HepG2 (cell line): ENCODE measurements around the gene NELFCD. TPM values are rescaled to one million over a fixed set of nuclear protein-coding genes. Genes with fewer than 3 reads are reported as not detected.

ENCODE experiments used
- ESRRA ChIP-seq: sonication (generic); formaldehyde crosslinking; IDR thresholded peaks from 2 replicates; pipeline ENCODE4 v1.5.1; 2020; ENCODE audit warnings: mild to moderate bottlenecking, low read depth, missing genetic modification reagents
- HNRNPUL1 ChIP-seq: fragments of 200-400 bp; formaldehyde crosslinking; IDR thresholded peaks from 2 replicates; pipeline ENCODE4 v1.6.1; 2017; ENCODE audit warnings: low read depth, mild to moderate bottlenecking, low read length, moderate library complexity
- HOXA5 ChIP-seq: sonication (generic); formaldehyde crosslinking; IDR thresholded peaks from 2 replicates; pipeline ENCODE4 v1.4.0; 2020; ENCODE audit warnings: missing genetic modification reagents
- KMT2B ChIP-seq: IDR thresholded peaks from 2 replicates; pipeline ENCODE4 v1.6.1; 2016; ENCODE audit warnings: missing genetic modification reagents, missing compliant biosample characterization
- MIER2 ChIP-seq: IDR thresholded peaks from 2 replicates; pipeline ENCODE4 v1.6.1; 2016; ENCODE audit warnings: missing biosample characterization, missing genetic modification reagents
- PTBP1 ChIP-seq: fragments of 200-400 bp; formaldehyde crosslinking; IDR thresholded peaks from 2 replicates; pipeline ENCODE4 v1.6.1; 2018; ENCODE audit warnings: low read length, low read depth; ENCODE audit not compliant: poor library complexity, severe bottlenecking
- RFX3 ChIP-seq: IDR thresholded peaks from 2 replicates; pipeline ENCODE4 v1.6.1; 2016; ENCODE audit warnings: missing biosample characterization, missing genetic modification reagents
- SMAD9 ChIP-seq: sonication (generic); formaldehyde crosslinking; IDR thresholded peaks from 2 replicates; pipeline ENCODE4 v1.5.1; 2020; ENCODE audit warnings: mild to moderate bottlenecking, missing genetic modification reagents
- SP4 ChIP-seq: sonication (generic); formaldehyde crosslinking; IDR thresholded peaks from 2 replicates; pipeline ENCODE4 v1.8.1; 2023; ENCODE audit warnings: mild to moderate bottlenecking, missing genetic modification reagents
- TBX2 ChIP-seq: sonication (generic); formaldehyde crosslinking; IDR thresholded peaks from 2 replicates; pipeline ENCODE4 v1.5.0; 2020; ENCODE audit warnings: missing genetic modification reagents, mild to moderate bottlenecking, borderline replicate concordance
- ZBTB21 ChIP-seq: sonication (generic); formaldehyde crosslinking; IDR thresholded peaks from 2 replicates; pipeline ENCODE4 v1.4.0; 2020; ENCODE audit warnings: missing genetic modification reagents
- ZNF142 ChIP-seq: sonication (generic); formaldehyde crosslinking; IDR thresholded peaks from 2 replicates; pipeline ENCODE4 v1.4.0; 2020; ENCODE audit warnings: missing genetic modification reagents
- ZNF446 ChIP-seq: sonication (generic); formaldehyde crosslinking; IDR thresholded peaks from 2 replicates; pipeline ENCODE4 v1.5.0; 2020; ENCODE audit warnings: mild to moderate bottlenecking, missing genetic modification reagents
- ZNF598 ChIP-seq: sonication (generic); formaldehyde crosslinking; IDR thresholded peaks from 2 replicates; pipeline ENCODE4 v1.5.1; 2020; ENCODE audit warnings: mild to moderate bottlenecking, missing genetic modification reagents, borderline replicate concordance
- ZNF713 ChIP-seq: sonication (generic); formaldehyde crosslinking; IDR thresholded peaks from 2 replicates; pipeline ENCODE4 v1.4.0; 2020; ENCODE audit warnings: mild to moderate bottlenecking, missing genetic modification reagents
- ZNF746 ChIP-seq: sonication (generic); formaldehyde crosslinking; IDR thresholded peaks from 2 replicates; pipeline ENCODE4 v1.8.0; 2022; ENCODE audit warnings: mild to moderate bottlenecking, missing genetic modification reagents
- ZNF776 ChIP-seq: sonication (generic); formaldehyde crosslinking; IDR thresholded peaks from 2 replicates; pipeline ENCODE4 v1.4.0; 2020; ENCODE audit warnings: mild to moderate bottlenecking, missing genetic modification reagents
- ZNF83 ChIP-seq: sonication (generic); formaldehyde crosslinking; IDR thresholded peaks from 2 replicates; pipeline ENCODE4 v1.4.0; 2020; ENCODE audit warnings: missing genetic modification reagents, mild to moderate bottlenecking, borderline replicate concordance
- polyA plus RNA-seq, 8 experiments: library from polyadenylated mRNA; depleted of rRNA in 3 of 8; stranded (reverse) in 7 of 8; unstranded in 1 of 8; fragments of >200 nt; fragmentation: Illumina TruSeq in 4 of 8; extraction: Trizol in 4 of 8; gene quantifications; 2 replicates each; pipeline versions ENCODE4 v1.2.1 to v1.2.3, GENCODE V29; 2011 to 2016; ENCODE audit warnings: low read depth in 4 of 8, missing spikeins in 1 of 8, mixed read lengths in 1 of 8; ENCODE audit not compliant: insufficient read depth in 1 of 8
- total RNA-seq, 5 experiments: library from RNA; depleted of rRNA; stranded (reverse); fragments of >200 nt; fragmentation: Illumina TruSeq; extraction: Trizol; gene quantifications; 2 replicates each; pipeline ENCODE4 v1.2.3, GENCODE V29; 2016; ENCODE audit warnings: low read depth in 1 of 5
- TF ChIP-seq, protein P1 (sequence below): sonication (generic); formaldehyde crosslinking; conservative IDR thresholded peaks from 2 replicates; pipeline ENCODE4 v1.4.0; 2020; ENCODE audit warnings: missing genetic modification reagents

NELFCD gene
- total and polyA plus RNA-seq, 2 of the 13 experiments (the other 11 are each of a cell fraction or from before 2014, with no cell fraction given): 159 to 203 TPM

DNA sequence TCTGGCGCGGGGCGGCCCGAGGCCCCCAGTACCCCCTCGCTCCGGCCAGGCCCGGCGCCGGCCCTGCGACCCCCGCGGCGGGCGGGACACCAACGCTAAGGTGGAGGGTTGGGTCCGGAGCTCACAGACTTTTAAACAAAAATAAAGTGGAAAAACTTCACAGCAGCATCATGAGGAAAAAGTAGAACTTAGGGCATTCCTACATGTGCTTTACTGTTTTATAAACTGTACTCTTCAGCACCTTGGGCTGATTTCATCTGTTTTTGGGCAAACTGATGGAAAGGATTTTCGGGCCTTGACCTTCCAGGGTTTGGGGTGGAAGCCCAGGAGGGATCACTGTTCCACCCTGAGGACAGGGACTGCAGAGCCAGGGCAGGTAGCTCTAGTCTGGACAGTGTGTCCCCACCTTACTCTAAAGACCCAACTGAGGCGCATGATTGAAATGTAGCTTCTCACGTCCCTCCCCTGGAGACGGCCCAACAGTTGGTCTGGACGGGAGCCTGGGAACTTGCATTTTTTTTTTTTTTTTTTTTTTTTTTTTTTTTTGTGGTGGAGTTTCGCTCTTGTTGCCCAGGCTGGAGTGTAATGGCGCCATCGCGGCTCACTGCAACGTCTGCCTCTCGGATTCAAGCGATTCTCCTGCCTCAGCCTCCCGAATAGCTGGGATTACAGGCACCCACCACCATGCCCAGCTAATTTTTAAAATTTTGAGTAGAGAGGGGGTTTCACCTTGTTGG is 740 bp downstream of the NELFCD start (continued):
- TF ChIP-seq, protein P1, sequence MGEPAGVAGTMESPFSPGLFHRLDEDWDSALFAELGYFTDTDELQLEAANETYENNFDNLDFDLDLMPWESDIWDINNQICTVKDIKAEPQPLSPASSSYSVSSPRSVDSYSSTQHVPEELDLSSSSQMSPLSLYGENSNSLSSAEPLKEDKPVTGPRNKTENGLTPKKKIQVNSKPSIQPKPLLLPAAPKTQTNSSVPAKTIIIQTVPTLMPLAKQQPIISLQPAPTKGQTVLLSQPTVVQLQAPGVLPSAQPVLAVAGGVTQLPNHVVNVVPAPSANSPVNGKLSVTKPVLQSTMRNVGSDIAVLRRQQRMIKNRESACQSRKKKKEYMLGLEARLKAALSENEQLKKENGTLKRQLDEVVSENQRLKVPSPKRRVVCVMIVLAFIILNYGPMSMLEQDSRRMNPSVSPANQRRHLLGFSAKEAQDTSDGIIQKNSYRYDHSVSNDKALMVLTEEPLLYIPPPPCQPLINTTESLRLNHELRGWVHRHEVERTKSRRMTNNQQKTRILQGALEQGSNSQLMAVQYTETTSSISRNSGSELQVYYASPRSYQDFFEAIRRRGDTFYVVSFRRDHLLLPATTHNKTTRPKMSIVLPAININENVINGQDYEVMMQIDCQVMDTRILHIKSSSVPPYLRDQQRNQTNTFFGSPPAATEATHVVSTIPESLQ (CRISPR knock-in tag): no peak
- TF ChIP-seq ZNF713 (CRISPR knock-in tag) (no peak), ZNF83 (CRISPR knock-in tag) (no peak), TBX2 (CRISPR knock-in tag) (no peak), RFX3 (CRISPR knock-in tag) (no peak), ESRRA (CRISPR knock-in tag) (no peak), ZNF776 (CRISPR knock-in tag) (no peak), MIER2 (CRISPR knock-in tag) (no peak), ZNF746 (no peak), SP4 (CRISPR knock-in tag) (no peak), PTBP1 (no peak), KMT2B (no peak), SMAD9 (CRISPR knock-in tag) (no peak), HOXA5 (no peak), ZBTB21 (no peak), HNRNPUL1 (no peak), ZNF446 (no peak), ZNF598 (CRISPR knock-in tag) (no peak; the same call in 1 of the 2 replicates), ZNF142 (no peak; the same call in 1 of the 2 replicates)
